Kidney (tissue), 14 donors: Measurements from ENCODE around the gene VWA5B1. TPM values are rescaled to one million over a fixed set of nuclear protein-coding genes. Genes with fewer than 3 reads are reported as not detected.

Experiments used
- DNase-seq, 5 donors: peaks; one replicate each; pipeline ENCODE4 v3.0.0-alpha.2; 2013 to 2020
- FAIRE-seq: peaks from 2 replicates; lab custom pipeline; 2012; peaks lifted over from hg19 to GRCh38; lab: Jason Lieb, UNC
- H3K27ac ChIP-seq, 2 donors: one replicate each; pipeline ENCODE4 v1.7.0; 2013; ENCODE audit warnings: low read depth in 2 of 2, low read length in 2 of 2, inconsistent platforms in 1 of 2
- H3K27me3 ChIP-seq: one replicate; pipeline ENCODE4 v1.7.1; 2013; ENCODE audit warnings: low read length, inconsistent platforms; ENCODE audit not compliant: control insufficient read depth, insufficient read depth
- H3K36me3 ChIP-seq, 3 donors: one replicate each; pipeline versions ENCODE4 v1.7.0 to v1.7.1; 2013; ENCODE audit warnings: low read length in 3 of 3, control low read depth in 1 of 3, inconsistent platforms in 1 of 3; ENCODE audit not compliant: insufficient read depth in 3 of 3, control insufficient read depth in 2 of 3
- H3K4me1 ChIP-seq, 3 donors: one replicate each; pipeline versions ENCODE4 v1.7.0 to v1.7.1; 2013; ENCODE audit warnings: low read length in 3 of 3, inconsistent platforms in 1 of 3, low read depth in 1 of 3; ENCODE audit not compliant: control insufficient read depth in 2 of 3, insufficient read depth in 2 of 3
- H3K4me3 ChIP-seq, 3 donors: one replicate each; pipeline versions ENCODE4 v1.7.0 to v1.8.1; 2013; ENCODE audit warnings: low read length in 3 of 3, control low read depth in 1 of 3, inconsistent platforms in 1 of 3
- H3K9ac ChIP-seq, 3 donors: one replicate each; pipeline versions ENCODE4 v1.7.0 to v1.7.1; 2013; ENCODE audit warnings: low read length in 3 of 3, control low read depth in 1 of 3, inconsistent platforms in 1 of 3
- H3K9me3 ChIP-seq, 3 donors: one replicate each; pipeline versions ENCODE4 v1.7.0 to v1.7.1; 2013; ENCODE audit warnings: low read length in 3 of 3, control low read depth in 1 of 3, inconsistent platforms in 1 of 3; ENCODE audit not compliant: control insufficient read depth in 2 of 3, insufficient read depth in 1 of 3
- intact Hi-C: fragments of 100-400 bp; cut with DNase I; formaldehyde crosslinking; loops from one replicate; pipeline ENCODE4 v1.11.1; 2022
- polyA plus RNA-seq: library from polyadenylated mRNA; stranded (reverse); fragments of 350-450 nt; fragmentation: Illumina TruSeq; extraction: RNeasy Lipid Tissue Mini Kit (QIAGEN cat#74804); gene quantifications from one replicate; pipeline ENCODE4 v1.2.3, GENCODE V29; 2014; ENCODE audit warnings: low read depth, low replicate concordance; ENCODE audit not compliant: insufficient read depth
- total RNA-seq: library from RNA; stranded (reverse); fragmentation: NEBNext Ultra II Directional; extraction: Animal tissue kit (Norgen Biotek cat#: 25700); gene quantifications from one replicate; pipeline ENCODE4 v1.2.1, GENCODE V29; 2021
- TF ChIP-seq, protein P1 (sequence below): IDR thresholded peaks from 3 replicates; pipeline ENCODE4 v1.5.1; 2012; ENCODE audit warnings: mild to moderate bottlenecking, moderate library complexity, borderline replicate concordance; ENCODE audit not compliant: insufficient read depth; ENCODE audit errors: extremely low read depth
- donor health status: control.
- donor health status: control.
- donor health status: control.
- donor health status: control.
- donor health status: control.
- donor health status: DM: yes; HTN: yes; CAD: no.
- donor health status: Normal renal cell carcinoma (clear cell type).

Gene VWA5B1
- total and polyA plus RNA-seq, 2 donors from 2014 or later: 0.69 to 1.4 TPM

DNA sequence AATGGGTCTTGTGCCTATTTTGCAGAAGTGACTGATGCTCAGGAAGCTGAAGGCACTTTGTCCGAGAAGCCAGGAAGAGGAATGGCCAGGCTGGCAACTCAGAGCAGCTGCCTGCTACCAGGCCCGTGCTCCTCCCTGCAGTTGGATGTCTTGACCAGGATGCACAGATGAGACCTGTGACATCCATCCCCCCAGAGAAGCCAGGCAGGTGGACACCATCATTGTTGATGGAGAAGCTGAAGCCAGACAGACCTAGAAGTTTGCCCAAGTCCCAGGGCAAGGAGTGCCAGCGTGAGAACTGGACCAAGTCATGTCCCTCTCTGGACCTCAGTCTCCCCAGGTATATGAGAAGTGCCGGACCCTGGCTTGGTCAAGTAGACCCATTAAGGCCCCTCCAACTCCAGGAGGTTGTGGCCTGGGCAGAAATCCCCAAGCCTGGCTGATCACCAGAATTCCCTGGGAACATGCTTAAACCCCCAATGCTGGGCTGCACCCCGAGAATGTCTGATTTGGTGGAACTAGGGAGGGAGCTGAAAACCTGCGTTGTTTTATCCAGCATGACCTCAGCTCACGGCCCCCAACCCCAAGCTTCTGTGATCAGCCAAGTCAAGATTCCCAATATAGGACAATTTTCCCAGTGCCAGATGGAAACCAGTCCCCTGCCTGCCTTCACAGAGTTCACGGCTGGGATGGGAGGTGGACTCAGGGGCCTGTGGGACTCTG, 112.9 kb downstream of the VWA5B1 start:
- Histone ChIP-seq H3K27me3 (no peaks in the 10 kb centered on the region), H3K27ac (no peak overlapping the region), H3K9ac (no peak overlapping the region), H3K4me1 (no peaks in the 10 kb centered on the region), H3K4me3 (no peak overlapping the region), H3K9me3 (no peaks in the 10 kb centered on the region), H3K36me3 (no peaks in the 10 kb centered on the region)
- no peak for DNase-seq
- intact Hi-C loops: no loop called here
- TF ChIP-seq, protein P1, sequence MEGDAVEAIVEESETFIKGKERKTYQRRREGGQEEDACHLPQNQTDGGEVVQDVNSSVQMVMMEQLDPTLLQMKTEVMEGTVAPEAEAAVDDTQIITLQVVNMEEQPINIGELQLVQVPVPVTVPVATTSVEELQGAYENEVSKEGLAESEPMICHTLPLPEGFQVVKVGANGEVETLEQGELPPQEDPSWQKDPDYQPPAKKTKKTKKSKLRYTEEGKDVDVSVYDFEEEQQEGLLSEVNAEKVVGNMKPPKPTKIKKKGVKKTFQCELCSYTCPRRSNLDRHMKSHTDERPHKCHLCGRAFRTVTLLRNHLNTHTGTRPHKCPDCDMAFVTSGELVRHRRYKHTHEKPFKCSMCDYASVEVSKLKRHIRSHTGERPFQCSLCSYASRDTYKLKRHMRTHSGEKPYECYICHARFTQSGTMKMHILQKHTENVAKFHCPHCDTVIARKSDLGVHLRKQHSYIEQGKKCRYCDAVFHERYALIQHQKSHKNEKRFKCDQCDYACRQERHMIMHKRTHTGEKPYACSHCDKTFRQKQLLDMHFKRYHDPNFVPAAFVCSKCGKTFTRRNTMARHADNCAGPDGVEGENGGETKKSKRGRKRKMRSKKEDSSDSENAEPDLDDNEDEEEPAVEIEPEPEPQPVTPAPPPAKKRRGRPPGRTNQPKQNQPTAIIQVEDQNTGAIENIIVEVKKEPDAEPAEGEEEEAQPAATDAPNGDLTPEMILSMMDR: no peak
- FAIRE-seq: no peak

DNA sequence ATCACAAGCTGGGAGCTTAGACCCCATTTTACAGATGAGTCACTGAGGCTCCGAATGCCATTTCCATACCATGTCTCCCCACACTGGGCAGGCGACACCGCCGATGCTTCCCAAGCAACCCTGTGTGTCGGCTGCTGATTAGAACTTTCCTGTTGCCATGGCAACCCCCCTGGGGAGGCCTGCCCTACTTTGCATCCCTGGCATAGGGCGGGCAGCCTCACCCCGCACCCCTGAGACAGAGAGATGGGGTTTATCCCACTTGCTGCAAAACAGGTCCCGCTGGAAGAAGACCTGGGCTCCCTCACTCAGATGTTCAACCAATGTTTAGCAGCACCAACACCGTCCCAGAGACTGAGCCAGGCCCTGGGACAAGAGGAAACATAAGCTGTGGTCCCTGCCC, 113.8 kb downstream of the VWA5B1 start:
- no peak overlapping the region for H3K4me3 ChIP-seq
- intact Hi-C loops: no loop called here
- DNase-seq (no peak), FAIRE-seq (no peak)
- H3K4me1 ChIP-seq: no peaks in the 10 kb centered on the region
- H3K9me3 ChIP-seq: no peaks in the 10 kb centered on the region
- no peak overlapping the region for H3K9ac ChIP-seq
- no peak overlapping the region for H3K27ac ChIP-seq
- H3K36me3 ChIP-seq: no peaks in the 10 kb centered on the region
- TF ChIP-seq, protein P1: no peak
- H3K27me3 ChIP-seq: no peaks in the 10 kb centered on the region

Other genes with a start within 250 kb of the VWA5B1 start
- gene PLA2G5, start 220.7 kb upstream of the VWA5B1 start, total RNA-seq: 0.47 TPM
- gene PLA2G5, start 220.7 kb upstream of the VWA5B1 start, polyA plus RNA-seq: 0.58 TPM
- gene PLA2G2D, start 171.3 kb upstream of the VWA5B1 start, total RNA-seq: 1.1 TPM
- gene PLA2G2D, start 171.3 kb upstream of the VWA5B1 start, polyA plus RNA-seq: not detected
- not detected for gene PLA2G2F, start 151.6 kb upstream of the VWA5B1 start, total RNA-seq
- gene PLA2G2F, start 151.6 kb upstream of the VWA5B1 start, polyA plus RNA-seq: not detected
- gene UBXN10, start 104.8 kb upstream of the VWA5B1 start, total RNA-seq: 12.6 TPM
- gene UBXN10, start 104.8 kb upstream of the VWA5B1 start, polyA plus RNA-seq: 2.3 TPM
- 0.31 TPM for gene PLA2G2C, start 104.4 kb upstream of the VWA5B1 start, total RNA-seq
- gene PLA2G2C, start 104.4 kb upstream of the VWA5B1 start, polyA plus RNA-seq: not detected
- gene CAMK2N1, start 195.3 kb downstream of the VWA5B1 start, total RNA-seq: 80.6 TPM
- gene CAMK2N1, start 195.3 kb downstream of the VWA5B1 start, polyA plus RNA-seq: 120 TPM
- 33.0 TPM for gene MUL1, start 217.3 kb downstream of the VWA5B1 start, total RNA-seq
- 40.0 TPM for gene MUL1, start 217.3 kb downstream of the VWA5B1 start, polyA plus RNA-seq